Head of caudate nucleus (tissue), 42 donors: ENCODE data around the gene PAWR.
"Not testable (repeated sequence)": the region's sequence is repeated elsewhere in the genome, so short reads cannot be mapped to it uniquely, and the experiment has no call there.

Experiments used
- DNase-seq, 42 donors: peaks; one replicate each; pipeline versions ENCODE4 v3.0.0 to v3.0.0-alpha.2; 2020 to 2021; ENCODE audit warnings: mixed read lengths in 7 of 42
- intact Hi-C: fragments of 100-400 bp; cut with DNase I; formaldehyde crosslinking; loops from one replicate; pipeline ENCODE4 v1.15.0; 2022

PAWR gene

GRCh38 chr12:79688376-79689060 lies 2.2 kb downstream of the PAWR start:
- DNase-seq, result no peak
- intact Hi-C loops, result no loop called here

DNA sequence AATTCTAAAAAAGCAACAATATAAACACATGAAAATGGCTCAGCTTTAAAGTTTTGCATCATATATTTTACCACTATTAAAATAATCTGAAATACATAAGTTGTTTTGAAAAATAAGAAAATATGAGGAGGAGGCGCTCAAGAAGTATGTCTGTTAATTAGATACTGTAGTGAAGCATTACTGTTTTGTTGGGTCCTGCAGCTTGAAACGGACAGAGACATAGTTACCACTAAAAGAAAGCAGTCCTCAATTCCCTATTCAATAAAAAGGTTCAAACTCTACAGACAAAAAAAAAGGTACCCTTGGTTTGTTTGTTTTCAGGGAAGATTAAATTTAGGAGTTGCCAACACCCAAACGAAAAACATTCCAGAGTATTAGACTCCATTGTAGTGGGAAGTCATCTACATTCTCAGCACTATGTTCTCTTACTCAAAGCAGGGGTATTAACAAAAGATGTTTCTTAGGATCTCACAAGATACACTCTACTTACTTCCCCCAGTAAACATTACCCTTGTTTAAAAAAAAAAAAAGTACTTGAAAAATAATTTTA lies 3.0 kb downstream of the PAWR start:
- intact Hi-C loops, result no loop called here
- DNase-seq, result no peak

GRCh38 chr12:79686171-79686570 lies 4.6 kb downstream of the PAWR start:
- intact Hi-C loops, result no loop called here
- DNase-seq, result no peak

DNA sequence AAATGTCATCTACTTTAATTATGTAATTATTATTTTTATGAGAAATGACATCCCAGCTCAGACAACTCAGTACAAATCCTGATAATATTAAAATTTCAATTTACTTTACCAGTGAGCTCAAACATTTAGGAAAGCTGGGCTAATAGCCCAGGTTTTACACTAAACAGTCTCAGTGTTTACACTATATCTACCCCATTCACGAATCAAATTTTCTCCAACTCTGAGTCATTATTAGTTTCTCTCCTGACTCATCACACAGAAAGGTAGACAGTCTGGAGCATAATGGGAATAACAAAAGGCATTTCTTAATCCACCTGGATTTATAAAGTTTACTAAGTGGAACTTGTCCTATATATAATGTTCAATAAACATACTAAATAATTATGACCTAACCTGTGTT lies 5.7 kb downstream of the PAWR start:
- intact Hi-C loops, result no loop called here
- no peak for DNase-seq

GRCh38 chr12:79684338-79684737 lies 6.4 kb downstream of the PAWR start:
- DNase-seq, intact Hi-C loops: not testable (repeated sequence)

- intact Hi-C loops, result no loop called here
- no peak for DNase-seq
Measured at GRCh38 chr12:79682593-79682992, 8.2 kb downstream of the PAWR start.

GRCh38 chr12:79681008-79681590 lies 9.7 kb downstream of the PAWR start:
- DNase-seq, result no peak
- intact Hi-C loops, result no loop called here

- no peak for DNase-seq
- intact Hi-C loops, result no loop called here
Measured at GRCh38 chr12:79680051-79680450, 10.7 kb downstream of the PAWR start.

DNA sequence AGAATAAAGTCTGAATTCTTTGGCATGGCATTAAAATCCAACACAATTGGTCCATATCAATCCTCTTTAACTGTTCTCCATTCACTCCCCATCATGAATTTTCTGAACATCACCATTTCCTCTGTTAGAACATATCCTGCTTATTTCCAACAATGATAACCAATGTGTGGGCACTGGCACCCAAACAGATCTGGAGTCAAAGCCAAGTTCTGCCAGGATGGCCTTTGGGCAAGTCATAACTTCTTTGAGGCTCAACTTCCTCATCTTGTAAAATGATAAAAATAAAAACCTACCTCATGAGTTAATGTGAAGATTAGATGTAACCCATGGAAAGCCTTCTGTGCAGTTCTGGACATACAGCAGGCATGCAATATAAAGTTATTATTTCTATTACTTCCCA lies 12.5 kb downstream of the PAWR start:
- intact Hi-C loops, result no loop called here
- no peak for DNase-seq

DNA sequence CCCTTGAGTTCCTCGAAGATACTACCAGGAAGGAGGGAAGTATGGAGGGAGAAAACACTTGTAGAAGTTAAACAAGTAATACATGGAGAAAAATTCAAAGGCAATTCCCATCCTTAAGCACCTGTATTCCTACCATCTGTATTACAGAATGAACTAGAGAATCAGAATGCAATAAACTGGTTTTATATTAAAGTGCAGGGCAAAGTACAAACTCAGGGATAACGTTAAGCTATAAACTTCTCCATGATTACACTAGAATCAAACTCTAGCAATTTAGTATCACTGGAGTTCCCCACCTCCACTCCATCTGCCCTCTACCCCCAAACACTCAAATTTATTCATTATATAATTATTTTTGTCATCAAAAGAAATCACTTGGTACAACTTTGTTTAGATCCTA lies 13.1 kb downstream of the PAWR start:
- intact Hi-C loops, result no loop called here

GRCh38 chr12:79676579-79676978 lies 14.2 kb downstream of the PAWR start:
- intact Hi-C loops, result no loop called here
- DNase-seq, result no peak

More for the DNA sequence above, 13.1 kb downstream of the PAWR start:
- no peak for DNase-seq

DNA sequence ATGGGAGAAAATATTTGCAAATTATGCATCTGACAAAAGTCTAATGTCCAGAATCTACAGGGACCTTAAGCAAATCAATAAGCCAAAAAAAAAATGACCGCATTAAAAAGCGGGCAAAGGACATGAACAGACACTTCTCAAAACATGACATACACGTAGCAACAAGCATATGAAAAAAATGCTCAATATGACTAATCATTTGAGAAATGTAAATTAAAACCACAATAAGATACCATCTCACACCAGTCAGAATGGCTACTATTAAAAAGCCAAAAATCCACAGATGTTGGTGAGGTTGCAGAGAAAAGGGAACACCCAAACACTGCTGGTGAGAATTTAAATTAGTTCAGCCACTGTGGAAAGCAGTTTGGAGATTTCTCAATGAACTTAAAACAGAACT lies 16.1 kb downstream of the PAWR start:
- no peak for DNase-seq
- intact Hi-C loops, result no loop called here

- DNase-seq, result no peak
- intact Hi-C loops, result no loop called here
Measured at GRCh38 chr12:79673354-79673753, 17.4 kb downstream of the PAWR start.

DNA sequence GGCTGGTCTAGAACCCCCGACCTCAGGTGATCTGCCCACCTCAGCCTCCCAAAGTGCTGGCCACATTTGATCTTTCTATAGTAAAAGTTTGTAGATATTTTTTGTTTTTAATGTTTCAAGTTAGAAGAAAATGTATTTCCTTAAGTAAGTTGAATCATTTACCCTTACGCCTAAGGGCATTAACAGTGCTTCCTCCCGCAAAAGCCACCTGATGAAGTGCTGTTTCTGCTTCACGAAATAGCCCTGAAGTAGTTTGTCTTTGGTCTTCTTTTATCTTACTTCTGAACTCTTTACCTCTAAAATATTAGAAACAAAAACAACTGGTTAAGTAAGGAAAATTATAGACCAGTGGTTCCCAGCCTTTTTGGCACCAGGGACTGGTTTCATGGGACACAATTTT lies 22.7 kb downstream of the PAWR start:
- no peak for DNase-seq
- intact Hi-C loops, result no loop called here

- no peak for DNase-seq
- intact Hi-C loops, result no loop called here
Measured at GRCh38 chr12:79665212-79665887, 25.4 kb downstream of the PAWR start.

GRCh38 chr12:79664518-79664917 lies 26.2 kb downstream of the PAWR start:
- DNase-seq, result no peak
- intact Hi-C loops, result no loop called here

- intact Hi-C loops, result no loop called here
Measured at GRCh38 chr12:79662046-79662811, 28.5 kb downstream of the PAWR start.

GRCh38 chr12:79661629-79662028 lies 29.1 kb downstream of the PAWR start:
- intact Hi-C loops, result no loop called here
- DNase-seq, result no peak

More at GRCh38 chr12:79662046-79662811, 28.5 kb downstream of the PAWR start:
- DNase-seq, result no peak

- intact Hi-C loops, result no loop called here
- DNase-seq, result no peak
Measured at GRCh38 chr12:79659961-79660431, 30.8 kb downstream of the PAWR start.

DNA sequence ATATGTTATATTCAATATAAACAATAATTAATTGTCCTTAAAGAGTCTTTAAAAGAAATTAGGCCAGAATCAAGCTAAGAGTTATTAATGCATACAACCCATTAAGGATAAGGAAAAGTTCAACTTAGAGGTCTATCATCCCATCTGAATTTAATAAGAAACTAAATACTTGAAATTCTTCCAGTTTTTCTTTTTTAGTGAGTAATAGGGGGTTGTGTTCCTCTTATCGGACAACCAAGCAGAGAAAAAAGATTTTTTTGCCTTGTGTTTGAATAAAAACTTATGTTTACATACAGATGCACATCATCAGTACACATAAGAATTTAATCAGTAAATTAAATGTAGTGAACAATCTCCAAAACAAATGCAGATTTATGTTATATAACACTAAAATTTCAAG lies 32.5 kb downstream of the PAWR start:
- DNase-seq, result no peak
- intact Hi-C loops, result no loop called here
